Stimulated activated CD4-positive, alpha-beta T cell treated with anti-CD3 and anti-CD28 coated beads, Interleukin-4, amount 100 ng/mL, for 4 hours (primary cell): ENCODE data around the gene PRKCH.

Source experiments
- DNase-seq, 2 experiments: peaks; one replicate each; pipeline ENCODE4 v3.0.0-alpha.2; 2020

Gene PRKCH

DNA sequence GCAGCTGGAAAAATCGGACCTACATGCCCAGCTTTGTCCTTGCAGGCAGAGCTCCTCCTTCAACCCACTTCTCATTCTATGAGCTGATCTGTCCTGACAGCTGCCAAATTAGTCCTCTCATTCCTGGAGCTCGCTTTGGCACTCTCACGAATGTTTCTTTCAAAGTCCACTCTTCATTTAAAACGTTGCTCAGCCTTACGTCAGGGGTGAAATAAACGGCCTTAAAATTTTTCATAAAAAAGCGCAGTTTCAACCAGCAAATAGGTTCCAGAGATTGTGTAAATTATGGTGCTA lies 253.1 kb downstream of the PRKCH start:
- DNase-seq = no peak

DNA sequence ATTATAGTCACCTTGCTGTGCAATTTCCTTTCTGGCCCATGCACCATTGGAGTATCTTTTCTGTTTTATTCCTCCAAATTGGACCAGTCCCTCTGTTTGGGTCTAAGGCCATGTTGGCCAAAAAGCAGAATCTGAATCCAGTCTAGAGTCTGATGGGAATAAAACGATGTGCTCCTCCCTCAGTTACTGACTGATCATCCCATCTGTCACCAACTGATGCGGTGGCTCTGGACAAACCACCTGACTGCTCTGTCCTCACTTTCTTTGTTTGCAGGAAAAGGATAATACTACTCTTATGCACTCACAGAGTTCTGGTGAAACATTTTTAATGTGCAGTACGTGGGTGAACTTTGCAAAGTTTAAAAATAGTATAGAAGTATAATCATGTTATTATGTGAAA lies 253.7 kb downstream of the PRKCH start:
- DNase-seq = no peak

DNA sequence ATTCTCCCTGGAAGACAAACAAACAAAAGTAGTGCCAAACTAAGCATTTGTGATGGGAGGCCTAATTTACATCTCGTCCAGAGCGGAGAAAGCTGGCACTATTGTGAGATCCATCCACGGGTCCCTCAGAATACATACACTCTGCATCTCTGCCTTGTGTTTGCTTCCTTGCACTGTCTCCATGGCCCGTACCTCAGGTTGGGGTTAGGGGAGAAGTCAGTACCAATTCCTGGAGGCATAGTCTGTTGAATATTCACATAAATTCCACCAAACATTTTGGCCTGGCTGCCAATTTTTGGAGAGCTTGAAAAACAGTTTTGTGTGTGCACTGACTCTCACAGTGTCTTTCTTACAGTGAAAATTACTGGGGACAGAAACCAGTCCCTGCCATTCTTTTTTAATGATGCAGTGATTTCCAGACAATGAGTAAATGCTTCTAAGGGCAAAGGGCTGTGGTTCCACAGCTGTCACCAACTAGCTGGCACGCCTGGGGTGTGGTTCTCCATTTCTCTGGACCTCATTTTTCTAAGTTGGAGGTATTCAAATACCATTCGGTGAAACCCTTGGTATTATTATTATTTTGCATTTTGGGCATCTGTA lies 254.3 kb downstream of the PRKCH start:
- DNase-seq = no peak

DNA sequence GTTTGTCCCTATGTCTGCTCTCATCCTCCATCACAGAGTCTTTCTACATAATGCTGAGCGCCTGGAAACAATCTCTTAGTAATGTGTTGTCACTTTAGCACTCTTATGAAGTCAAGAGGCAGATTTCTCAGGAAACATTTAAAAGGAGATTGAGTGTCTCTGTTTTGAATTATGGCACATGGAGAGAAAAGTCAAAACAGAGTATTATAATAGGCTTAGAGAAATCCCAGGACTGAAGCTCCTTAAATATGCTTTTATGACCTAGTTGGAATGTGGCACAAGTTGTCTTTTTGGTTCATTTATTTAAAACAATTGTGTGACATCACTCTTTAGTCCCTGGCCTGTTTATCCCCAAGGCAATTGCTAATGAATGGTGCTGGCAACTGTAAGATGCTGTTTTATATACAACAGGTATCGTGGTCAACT lies 256.1 kb downstream of the PRKCH start:
- DNase-seq = no peak

DNA sequence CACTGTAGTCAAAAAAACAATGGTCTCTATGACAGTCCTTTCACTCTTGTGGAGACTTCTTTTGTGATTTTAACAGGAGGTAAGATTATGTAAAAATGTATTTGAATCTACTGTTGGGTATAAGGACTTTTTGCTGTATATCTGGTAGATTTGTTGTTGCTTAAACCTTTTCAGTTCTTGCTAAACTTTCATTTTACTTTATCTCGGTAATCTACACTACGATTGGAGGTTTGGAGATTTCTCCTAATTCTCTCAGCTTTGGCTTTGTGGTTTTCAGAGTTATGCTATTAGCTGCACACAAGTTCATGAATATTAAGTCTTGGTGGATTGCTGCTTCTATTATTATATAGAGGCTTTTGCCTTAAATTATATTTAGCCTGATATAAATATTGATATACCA lies 257.4 kb downstream of the PRKCH start:
- no peak for DNase-seq

DNA sequence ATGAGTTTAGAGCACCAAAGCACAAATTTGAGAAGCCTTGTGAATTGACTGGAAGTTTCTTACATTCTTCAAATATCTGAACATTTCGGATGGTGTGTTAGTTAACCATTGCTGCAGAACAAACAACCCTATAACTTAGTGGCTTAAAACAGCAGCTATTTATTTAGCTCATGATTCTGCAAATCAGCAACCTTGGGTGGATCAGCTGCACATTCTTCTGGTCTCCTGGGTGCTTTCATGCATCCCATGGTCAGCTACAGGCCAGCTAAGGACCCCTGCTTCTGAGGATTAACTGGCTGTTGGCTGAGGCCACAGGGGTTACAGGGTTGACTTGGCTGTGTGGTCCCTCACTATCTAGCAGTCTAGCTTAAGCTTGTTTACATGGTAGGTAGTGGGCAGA lies 260.0 kb downstream of the PRKCH start:
- DNase-seq = no peak

DNA sequence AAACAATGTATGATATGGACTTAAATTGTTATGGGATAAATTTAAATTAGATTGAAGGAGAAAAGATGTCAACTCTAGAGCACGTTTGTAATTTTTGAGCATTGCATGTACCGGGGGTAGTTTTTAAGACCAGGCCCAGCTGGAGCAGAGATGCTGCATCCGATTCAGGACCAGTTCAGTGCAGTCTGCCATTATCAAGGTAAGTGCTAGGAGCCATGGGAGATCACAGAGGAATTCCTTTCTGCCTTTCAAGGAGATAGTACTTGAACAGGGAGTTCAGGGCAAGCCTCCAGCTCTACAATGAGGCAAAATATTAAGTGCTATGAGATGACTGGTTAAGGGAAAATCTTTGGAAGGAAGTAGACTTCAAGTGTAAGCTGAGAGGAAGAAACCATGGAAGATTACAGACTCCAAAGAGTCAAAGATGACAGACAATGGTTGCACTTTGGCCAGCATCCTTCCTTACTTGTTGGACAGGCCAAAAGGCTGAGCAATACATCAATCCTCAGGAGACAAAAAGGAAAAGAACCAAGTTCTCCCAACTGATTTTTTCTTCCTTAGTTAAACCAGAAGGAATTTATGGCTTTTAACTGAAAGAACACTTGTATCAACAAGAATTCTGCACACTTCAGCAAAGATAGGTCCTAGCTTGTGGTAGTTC lies 260.7 kb downstream of the PRKCH start:
- no peak for DNase-seq

DNA sequence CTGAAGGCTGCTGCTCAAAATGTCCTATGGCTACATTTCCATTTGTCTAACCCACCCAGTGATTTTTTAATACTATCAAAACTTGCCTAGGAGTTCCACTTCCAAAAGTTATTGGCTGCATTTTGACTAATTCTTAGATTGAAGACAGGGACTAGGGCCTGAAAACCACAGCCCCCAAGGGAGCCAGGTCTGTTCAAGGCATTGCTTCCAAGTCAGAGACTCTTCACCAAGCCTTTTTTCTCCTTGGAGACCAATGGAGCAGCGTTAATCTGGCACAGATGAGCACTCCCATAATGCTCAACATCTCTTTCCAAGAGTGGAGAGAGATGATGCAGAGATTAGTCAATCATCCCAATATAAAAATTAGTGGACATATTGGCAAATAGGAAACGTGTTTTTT lies 261.4 kb downstream of the PRKCH start:
- DNase-seq = no peak

DNA sequence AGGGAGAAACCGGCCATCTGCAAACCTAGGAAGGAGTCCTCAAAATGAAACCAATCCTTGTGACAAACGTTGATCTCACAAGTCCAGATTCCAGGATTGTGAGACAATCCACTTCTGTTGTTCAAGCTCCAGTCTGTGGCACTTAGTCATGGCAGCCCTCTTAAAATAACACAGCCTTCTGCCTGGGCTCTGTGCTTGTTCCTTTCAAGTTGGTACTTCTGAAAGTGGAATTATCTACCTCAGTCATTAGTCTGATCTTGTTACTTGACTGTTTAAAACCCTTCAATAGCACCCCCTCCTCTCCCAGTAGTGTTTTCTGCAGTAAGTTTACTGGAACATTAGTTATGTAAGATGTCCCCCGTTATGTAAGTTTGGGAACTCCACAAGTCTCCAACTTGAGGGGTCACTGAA lies 263.0 kb downstream of the PRKCH start:
- no peak for DNase-seq

DNA sequence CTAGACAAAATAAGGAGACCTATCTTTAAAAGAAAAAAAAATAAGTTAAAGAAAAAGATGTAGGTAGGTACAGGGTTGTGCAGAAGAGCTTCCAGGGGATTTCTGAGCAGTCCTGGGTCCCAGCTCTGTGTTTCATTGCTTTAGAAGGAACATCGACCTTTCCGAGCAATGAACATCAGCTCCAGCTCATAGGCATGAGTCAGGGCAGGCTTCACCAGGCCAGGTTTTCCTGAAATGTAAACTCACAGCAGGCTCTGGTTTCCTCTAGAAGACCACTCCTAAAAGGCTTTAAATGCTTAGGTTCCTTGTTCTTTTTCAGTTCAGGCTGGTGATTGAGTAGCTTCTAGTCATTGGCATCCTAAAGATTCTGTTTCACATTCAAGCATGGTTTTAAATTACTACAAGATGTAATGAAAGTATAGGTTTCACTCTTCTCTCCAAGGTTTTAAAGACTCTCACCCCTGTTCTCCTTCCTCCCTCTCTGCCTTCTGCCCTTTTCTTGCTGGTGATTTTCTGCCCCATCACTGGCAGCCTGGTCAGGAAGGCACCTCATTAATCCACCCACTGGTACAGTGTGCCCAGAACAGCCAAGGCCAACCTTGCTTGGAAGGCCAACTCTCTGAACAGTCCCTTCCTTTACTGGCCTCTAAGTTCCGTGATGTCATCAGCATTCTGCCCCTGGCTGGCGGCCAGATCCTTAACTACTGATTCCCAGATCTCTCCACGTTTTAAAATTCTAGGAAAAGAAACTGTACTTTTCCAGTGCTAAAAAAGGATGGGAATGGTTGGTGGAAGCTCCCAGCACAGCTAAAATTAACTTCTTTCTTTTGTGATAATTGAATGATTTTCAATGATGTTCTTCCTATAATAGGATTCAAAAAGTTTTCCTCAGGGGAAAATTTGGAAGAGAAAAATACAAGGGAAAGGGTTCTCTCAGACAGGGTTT lies 264.5 kb downstream of the PRKCH start:
- no peak for DNase-seq

DNA sequence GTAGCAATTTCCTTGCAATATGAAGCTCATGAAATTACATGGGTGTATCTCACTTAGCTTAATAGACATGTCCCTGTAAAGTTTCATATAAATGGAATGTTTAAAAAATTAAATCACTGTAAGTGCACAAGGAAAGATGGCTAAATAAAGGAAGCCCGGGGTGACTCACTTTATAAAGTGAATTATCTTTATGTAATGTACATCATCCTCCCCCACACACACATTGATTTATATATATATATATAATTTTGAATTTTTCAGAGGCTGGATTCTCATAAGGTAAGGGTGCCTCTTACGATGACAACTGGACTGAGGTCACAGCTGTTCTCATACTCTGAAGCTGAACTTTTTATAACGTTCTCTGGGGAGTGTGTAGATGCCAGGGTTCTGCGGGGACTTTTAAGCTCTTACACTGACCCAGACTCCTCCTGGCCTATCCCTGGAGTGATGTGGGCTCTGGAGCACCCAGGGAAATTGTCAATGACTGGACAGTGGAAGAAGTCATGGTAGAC lies 265.2 kb downstream of the PRKCH start:
- DNase-seq = no peak

DNA sequence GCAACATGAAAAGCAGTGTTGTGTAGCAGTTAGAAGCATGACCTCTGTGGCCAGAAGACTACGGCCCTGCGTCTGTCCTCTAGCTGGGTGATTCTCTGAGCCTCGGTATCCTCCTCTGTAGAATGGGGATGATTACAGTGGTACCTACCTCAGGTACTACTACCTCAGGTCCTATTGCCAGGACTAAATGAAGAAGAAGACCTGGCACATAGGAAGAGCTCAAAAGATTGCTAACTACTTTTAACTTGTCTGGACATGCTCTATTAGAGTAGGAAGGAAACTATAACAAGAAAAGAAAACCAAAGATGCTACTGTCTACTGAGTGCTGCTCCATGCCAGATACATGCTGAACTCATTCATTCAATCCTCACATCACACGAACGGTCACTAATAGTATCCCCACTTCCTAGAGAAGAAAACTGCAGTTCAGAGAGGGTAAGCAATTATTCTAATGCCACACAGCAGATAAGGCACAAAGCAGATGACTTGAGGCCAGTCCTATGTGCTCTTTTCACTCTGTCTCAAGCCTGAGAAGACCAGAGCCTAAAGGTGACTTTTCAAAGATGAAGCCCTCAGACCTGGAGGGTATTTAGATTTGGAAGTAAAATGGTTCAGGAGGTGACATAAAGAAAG lies 265.8 kb downstream of the PRKCH start:
- DNase-seq = no peak

DNA sequence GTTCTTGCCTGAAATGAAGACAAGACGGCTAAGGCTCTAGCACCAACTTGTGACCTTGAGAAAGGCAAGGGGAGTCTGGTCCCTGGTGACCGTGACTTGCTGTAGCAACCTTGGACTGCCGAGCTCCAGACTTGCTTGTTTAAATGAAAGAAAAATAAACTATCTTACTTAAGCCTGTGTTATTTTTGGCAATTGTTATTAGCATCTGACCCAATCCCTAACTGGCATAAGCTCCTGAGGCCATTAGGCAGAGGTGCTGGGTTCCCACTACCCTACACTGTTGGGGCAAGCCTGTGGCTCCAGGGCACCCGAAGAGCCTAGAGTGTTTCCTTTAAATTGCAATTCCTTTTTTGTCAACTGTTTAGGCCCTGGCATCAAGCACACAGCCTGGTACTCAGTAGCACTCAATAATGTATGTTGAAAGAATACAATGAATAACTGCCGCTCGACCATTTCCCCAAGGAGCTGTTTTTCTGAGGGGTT lies 267.1 kb downstream of the PRKCH start:
- DNase-seq = no peak

DNA sequence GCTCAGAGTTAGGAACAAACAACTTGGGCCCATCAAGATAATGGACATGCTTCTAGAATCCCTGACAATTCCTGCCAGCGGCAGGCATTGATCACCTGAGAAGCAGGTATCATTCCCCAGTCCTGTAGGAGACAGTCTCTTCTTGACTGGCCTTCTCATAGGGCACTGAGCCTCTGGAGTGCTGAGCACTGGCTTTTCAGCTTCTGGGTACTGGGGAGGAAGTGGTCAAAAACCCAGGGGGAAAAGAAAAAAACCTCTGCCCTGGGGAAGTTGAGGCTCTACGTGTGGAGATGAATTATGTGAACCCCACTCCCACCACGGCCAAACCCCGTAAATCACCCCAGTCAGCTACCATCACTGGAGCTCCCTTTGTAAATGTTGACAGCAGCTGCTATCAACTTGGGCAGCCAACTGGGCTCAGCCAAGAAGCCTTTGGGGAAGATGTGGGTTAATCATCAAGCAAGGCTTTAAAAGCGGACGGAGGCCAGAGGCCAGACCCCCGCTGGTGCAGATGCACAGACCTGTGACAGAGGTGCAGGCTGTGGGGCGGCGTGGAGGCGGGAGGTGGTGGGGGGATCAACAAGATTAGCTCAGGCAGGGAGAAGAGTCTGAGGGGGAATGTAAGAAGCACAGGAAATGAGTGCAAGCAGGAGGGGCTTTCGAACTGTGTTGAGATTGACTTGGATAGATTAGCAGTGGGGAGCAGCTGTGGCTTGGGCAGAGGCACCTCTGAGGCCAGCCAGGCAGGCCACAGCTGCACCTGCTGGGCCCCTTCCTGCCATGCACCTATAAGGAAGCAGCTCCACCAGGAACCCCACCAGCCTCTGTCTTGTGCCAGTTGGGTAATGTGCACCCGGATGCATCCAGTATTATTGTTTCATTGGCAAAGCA lies 268.6 kb downstream of the PRKCH start:
- no peak for DNase-seq

DNA sequence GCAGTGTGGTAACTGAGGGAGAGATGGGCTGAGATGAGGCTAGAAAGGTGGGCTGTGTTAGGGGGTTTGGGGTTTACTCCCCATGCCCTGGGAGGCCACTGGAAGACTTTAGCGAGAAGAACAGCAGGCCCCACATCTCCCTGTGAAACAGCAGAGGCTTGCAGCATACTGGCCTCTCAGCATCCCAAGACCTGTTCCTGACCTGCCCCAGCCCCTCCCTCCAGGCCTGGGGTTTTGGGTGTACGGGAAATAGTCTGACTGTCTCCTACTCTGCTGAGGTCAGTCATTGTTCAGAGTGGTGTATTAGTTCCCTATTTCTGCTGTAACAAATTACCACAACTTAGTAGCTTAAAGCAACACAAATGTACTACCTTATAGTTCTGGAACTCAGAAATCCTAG lies 270.5 kb downstream of the PRKCH start:
- DNase-seq = no peak

DNA sequence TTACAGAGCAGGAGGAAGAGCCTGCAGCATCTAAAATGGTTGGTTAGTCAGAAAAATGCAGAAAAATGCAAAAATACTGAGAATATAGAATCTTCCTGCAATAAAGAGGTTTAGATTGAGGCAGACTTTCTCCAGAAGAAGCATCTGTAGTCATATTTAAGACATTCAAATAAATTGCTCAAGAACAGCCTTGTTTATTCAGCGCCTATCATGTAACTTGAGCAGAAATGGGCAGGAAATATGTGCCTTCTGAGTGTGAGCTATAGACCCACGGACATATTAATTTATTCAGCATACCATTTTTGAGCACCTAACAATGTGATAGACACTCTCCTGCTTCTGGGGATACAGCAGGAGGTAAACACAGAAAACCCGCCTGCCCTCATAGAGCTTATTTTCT lies 272.0 kb downstream of the PRKCH start:
- DNase-seq = no peak

DNA sequence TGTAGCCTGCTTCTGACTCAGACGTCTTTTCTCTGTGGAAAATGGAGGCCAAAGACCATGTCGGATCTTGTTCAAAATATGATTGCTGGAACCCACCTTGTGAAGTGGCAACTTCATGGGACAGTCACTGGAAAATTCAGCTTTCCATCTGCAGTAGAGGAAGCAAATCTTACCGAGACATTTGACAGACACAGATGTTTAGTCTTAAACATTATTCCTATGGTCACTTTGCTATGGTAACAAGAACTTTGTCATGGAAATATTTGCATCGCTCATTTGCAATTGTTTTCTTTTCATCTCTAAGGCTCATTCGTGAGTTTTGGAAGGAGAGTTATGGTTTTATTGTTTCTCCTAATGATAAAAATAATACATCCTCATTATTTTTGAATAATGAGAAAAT lies 275.6 kb downstream of the PRKCH start:
- no peak for DNase-seq

DNA sequence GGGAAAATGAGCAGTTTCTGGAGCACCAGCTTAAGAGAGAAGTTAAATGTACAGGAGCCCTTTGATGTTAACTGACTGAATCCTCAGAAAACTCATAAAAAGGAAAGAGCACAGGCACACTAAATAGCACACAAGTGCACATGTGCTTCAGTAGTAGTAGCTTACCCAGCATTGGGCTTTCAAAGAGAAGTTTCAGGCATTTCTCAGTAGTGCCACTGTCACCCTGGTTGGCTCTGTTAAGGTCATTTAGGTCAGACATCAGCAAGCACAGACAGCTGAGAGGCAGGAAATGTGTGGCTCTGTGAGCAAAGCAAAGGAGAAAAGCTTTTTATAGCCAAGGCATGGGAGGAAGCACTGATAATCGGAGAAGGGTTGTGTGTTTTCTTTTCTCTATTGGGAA lies 277.6 kb downstream of the PRKCH start:
- no peak for DNase-seq

DNA sequence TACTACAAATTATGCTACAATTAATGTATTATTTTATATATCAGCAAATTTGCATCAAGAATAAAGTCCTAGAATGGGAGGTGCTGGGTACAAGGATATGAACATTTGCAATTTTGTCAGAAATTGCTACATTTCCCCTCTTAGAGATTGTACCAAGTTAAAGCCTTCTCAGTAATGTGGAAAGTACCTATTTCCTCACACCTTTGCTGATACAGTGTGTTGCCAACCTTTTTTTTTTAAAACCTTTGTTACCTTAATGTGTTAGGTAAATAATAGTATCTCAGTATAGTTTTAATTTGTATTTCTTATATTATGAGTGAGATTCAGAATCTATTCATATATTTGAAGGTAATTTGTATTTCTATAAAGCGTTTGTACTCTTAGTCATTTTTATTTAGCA lies 278.6 kb downstream of the PRKCH start:
- DNase-seq = no peak
